Skeletal muscle cell (primary cell): ENCODE results near the gene MTHFS.
A peak's percentile ranks its signal among the peaks of the same experiment; 100 is the strongest.

Experiments used
- DNase-seq: peaks from one replicate; pipeline ENCODE4 v3.0.0-alpha.2; 2010; ENCODE audit warnings: low read depth
- H3K4me3 ChIP-seq: 2 replicates; pipeline ENCODE4 v1.5.1; 2011; ENCODE audit warnings: low read depth, mild to moderate bottlenecking, control low read depth, low read length, moderate library complexity

The MTHFS gene

DNA sequence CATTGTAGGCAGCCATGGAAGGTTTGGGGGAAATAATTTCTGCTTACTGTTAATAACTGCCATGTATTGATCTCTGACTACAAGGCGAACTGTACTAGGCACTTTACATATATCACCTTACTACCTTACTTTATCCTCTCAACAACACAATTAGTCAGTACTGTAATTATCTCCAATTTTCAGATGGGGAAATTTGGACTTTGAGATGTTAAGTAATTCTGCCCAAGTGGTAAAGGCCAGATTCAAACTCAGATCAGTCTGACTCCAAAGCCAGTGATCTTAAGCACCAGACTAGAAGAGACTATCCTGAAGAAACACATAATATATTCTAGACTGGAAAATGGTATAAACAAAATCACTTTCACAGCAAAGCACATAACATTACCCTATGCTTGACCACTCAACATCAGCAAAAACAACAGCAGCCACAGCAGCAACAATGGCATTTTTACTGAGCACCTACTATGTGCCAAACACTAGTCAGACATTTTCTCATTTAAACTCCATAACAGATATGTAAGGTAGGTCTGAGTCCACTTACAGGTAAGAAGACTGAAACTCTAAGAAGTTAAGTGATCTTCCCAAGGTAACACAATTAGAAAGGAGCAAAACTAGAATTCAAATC is 13.1 kb downstream of the MTHFS start:
- H3K4me3 ChIP-seq = no peak overlapping the region
- no peak for DNase-seq

DNA sequence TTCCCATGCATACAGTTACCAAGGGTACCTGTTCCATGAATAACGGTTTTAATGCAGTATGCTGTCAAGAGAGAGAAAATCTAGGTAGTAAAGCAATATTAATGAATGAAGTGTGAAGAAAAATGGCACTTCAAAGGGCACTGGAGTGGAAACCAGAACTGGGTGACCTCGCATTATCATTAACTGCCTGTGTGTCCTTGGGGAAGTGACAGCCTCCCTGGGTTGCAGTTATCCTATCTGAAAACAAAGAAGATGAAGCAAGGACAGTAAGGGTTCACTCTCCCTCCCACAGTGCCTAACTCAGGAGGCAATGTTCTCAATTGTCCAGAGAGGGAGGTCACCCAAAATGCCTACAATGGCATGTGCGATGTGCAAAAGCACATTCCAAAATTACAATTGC is 15.1 kb downstream of the MTHFS start:
- DNase-seq = no peak
- no peak overlapping the region for H3K4me3 ChIP-seq

DNA sequence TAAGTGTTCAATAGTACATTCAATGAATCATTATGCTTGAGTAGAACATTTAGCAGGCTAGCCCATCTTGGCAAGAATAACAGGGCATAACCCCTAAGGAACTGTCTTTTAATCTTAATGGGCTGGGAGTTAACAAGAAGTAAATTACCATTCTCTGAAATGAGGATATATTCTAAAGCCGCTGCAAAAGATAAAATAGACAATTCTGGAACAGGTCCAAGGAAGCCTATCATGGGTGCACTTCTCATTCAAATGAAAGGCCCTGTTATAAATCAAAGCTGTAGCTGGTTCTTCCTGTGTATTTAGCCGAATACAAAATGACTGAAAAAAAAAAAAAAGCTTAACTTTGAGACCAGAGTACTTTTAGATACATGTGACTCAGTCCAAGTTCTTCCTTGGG is 15.6 kb downstream of the MTHFS start:
- DNase-seq = no peak

DNA sequence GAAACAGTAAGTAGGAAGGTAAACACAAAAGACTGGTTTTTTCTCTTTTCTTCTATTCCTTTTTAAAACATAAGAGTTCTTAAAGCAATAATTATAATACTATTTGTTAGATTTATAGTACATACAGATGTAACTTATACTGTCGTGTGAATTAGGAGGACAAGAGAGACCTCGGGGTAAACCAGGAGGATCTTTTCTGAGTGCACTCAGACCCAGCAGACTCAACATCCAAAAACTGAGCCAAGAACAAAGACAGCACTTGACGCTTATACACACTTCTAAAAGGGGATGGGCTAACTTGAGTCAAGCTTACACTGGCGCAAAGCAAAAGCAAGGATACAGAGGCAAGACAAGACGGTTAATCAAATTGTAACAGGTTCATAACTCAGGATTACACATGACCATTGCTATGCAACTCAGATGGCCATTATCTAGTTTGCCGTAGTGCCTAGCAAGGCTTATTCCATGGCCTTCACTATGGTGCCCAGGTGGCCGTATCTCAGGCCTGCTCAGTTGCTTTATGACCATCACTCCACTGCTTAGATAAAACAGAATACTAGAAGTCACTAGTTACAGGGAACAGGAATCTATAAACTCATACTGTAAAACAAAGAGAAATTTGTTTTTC is 18.6 kb downstream of the MTHFS start:
- no peak overlapping the region for H3K4me3 ChIP-seq
- DNase-seq = no peak

More for the DNA sequence above, 15.6 kb downstream of the MTHFS start:
- no peak overlapping the region for H3K4me3 ChIP-seq

DNA sequence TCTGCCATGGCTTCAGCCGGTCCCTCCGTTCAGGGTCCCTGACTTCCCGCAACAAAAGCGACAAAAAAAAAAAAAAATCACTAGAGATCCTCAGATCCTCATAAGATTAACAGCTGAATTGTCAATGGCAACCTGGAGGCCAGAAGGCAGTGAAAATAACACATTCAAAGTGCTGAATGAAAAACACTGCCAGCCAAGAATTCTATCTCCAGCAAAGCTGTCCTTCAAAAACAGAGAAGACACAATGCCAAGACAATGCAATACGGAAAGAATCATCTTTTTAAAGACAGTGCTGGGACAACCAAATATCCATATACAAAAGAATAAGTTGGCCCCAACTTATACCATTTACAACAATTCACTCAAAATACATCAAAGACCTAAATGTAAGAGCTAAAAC is 21.6 kb downstream of the MTHFS start:
- no peak overlapping the region for H3K4me3 ChIP-seq
- DNase-seq = no peak

DNA sequence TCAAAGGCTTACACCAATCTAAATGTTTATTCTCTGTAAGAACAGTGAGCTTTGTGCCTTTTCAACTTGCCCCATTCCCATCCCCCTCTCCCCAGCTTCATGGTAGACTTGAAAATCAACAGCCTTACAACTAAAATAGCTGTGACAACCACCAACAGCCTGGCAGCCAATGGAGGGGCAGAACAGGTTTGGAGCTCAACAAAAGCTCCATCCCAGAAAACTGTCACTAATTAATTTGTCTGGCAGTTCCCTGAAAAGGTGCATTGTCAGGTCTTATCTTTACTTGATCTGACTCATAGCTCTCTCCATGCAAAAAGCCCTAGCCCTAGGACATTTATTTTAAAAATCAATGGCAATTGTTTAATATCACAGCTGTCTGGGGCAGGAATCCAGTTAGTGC is 22.6 kb downstream of the MTHFS start:
- DNase-seq = no peak
- H3K4me3 ChIP-seq = no peak overlapping the region

DNA sequence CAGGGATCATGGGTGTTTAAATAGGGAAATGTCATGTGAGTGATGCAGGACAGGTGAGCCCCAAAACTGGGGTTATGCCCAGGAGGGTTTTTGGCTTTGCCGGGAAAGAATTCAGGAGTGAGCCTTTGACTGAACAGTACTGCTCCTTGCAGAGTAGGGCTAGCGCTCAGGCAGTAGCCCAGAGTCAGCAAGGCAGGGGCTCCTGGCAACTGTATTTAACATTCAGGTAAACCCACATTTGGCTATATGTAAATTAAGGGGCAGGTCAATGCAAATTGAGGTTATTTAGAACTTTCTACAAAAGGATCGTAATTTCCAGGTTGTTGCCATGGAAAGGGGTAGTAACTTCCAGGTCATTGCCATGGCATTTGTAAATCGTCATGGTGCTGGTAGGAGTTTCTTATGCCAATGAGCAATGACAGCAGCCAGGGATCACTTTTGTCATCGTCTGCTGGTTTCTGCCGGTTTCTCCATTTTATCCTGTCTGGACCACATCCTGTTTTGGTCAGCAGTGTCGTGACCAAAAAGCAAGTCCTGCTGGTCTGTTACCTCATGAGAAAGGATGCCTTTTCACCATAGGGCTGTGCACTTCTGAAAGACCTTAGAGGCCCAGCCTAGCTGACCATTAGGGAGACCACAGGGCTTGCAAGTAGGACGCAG is 24.3 kb downstream of the MTHFS start:
- H3K4me3 ChIP-seq = no peak overlapping the region
- no peak for DNase-seq

DNA sequence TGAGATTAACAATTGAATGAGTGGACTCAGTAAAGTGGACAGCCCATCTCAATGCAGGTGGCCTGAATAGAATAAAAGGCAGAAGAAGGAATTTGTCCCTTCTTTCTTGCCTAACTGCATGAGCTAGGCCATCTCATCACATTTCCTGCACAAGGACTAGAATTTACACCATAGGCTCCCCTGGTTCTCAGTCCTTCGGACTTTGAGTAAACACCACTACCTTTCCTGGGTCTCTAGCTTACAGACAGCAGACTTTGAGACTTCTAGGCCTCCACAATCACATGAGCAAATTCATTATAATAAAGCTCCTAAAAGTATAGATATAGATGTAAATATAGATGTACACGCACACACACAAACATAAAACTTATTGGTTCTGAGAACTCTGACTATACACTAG is 28.3 kb downstream of the MTHFS start:
- H3K4me3 ChIP-seq = no peak overlapping the region
- DNase-seq = no peak

DNA sequence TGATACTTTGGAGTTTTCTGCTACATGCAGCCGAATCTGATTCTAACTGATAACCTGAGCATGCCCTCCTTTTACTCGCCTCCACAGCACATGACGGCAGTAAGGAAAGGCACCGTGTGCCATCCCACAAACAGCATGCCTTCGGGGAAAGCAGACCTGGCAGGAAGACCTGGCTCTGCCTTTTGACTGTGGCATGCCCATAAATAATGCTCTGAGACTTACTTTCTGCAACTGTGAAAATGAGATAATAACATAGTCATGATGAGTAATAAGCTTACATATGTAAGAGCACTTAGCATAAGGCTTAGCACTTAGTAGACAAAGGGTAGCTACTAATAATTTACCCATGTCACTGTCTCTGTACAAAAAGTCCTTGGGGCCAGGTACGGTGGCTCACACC is 32.9 kb downstream of the MTHFS start:
- DNase-seq = no peak
- H3K4me3 ChIP-seq = no peak overlapping the region

DNA sequence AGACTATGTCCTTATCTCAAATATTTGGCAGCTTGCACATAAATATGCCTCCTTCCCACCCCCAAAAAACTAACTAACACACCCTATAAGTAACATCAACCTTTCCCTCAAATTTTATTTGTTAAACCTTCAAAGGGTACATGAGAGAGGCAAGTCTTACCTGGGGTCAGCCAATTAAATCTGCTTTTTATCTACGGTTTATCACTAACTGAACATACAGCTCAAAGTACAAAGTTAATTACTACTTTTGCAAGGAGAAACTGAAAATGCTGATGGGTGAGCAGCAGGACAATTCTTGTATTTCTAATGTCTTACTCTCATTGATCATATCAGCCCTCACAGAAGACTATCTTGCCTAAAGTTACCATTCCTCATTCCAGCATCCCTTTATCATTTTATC is 34.6 kb downstream of the MTHFS start:
- no peak for DNase-seq

DNA sequence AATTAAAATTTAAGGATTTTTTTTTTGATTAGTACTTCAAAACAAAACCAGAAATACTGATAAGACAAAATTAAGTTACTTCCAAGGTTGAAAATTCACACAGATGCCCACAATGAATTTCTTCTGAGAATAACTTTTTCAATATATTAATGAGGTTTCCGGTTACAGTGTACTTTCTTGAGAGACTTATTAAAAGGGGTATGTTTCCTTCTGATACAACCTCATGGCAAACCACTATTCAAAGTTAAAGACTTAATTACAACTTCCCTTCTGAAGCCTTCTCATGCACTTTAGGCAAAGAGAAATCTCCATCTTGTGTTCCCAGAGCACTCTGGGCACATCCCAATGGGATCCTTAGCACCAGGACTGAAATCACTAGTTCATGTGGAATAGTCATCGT is 36.2 kb downstream of the MTHFS start:
- DNase-seq = no peak
- H3K4me3 ChIP-seq = no peak overlapping the region

More for the DNA sequence above, 34.6 kb downstream of the MTHFS start:
- no peak overlapping the region for H3K4me3 ChIP-seq

DNA sequence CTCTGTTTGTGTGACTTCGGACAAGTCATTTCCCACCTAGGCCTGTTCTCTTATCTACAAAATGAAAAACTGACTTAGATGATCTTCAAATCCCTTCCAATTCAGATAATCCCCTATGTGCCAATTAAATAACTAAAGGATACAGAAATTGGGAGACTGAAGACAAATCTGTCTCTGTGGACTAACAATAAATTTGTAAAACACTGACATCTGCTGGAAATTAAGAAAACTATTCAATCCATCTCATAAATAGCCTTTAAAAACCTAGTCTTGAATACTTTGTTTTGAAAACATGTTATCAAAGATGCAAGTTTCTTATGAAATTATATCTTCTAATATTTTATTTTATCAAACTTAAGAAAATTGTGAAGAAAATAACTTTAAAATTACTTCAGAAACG is 38.3 kb downstream of the MTHFS start:
- no peak overlapping the region for H3K4me3 ChIP-seq
- DNase-seq = no peak

DNA sequence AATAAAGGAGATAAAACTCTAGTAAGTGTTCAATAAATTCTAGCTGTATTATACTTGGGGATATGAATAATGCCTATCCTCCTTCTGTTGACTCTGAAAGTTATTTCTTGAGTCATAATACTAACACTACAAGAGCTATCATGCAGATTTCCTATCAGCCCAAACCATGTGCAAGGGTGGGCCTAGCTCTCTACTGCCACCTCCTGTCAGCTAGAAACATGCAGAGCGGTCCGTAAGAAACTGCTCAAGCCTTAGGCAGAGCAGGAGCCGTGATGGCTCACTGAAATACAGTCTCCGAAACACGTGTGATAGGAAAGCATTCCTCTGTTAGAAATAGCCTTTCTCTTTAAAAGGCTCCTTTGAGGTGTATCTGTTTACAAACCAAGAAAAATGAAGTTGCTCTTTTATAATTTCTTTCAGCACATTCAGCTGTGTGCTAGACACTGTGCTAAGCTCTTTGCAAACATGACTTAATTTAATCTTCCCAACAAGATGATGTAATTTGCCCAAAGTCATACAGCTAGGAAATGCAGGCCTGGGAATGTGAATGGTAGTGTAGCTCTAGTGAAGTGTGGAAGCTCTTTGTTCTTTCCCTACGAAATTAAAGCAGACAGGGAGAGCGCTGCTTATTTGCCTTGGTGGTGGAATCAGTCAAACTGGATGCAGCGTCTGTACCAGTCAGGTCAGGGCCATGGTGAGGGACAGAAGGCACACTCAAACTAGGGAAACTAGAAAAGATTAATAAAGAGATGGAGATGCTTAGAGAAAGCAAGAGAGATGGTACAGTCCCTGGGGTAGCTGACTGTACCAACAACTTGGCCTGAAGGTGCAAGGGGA is 43.1 kb downstream of the MTHFS start:
- peak; percentile 57 for DNase-seq
- no peak overlapping the region for H3K4me3 ChIP-seq

DNA sequence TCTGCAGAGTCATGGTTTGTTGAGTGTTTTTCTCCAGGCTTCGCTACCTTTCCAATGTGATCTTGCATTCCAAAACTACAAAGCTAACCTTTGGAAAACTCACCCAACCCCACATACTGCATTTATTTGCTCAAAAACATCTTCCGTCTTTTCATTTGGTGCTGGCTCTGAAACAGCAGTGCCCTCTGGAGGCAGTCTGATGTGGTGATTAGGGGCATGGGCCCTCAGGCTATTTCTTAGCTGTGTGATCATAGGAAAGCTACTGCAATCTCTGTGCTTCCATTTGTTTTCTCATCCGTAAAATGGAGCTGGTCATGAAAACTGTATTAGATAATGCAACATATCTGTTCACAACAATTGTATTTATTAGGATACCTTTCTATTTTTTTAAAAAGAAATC is 47.0 kb downstream of the MTHFS start:
- DNase-seq = no peak
- no peak overlapping the region for H3K4me3 ChIP-seq

DNA sequence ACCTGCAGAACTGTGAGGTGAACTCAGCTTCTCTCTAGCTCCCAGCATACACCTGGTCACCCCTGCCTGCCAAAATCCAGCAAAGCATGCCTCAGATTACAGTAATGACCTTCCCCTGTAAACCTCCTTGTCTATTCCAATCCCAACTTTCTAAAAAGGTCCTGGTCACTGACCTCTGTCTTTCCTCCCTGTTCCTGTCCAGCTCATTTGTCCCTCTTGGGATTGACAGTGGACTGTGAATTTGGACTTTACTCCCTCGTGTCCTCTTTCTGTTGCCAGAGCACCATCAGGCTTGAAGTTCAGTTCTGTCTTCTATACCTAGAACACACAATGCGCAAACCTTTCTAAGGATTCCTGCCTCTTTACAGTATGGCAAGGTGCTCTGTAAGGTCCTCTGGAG is 50.3 kb downstream of the MTHFS start:
- no peak overlapping the region for H3K4me3 ChIP-seq
- no peak for DNase-seq

DNA sequence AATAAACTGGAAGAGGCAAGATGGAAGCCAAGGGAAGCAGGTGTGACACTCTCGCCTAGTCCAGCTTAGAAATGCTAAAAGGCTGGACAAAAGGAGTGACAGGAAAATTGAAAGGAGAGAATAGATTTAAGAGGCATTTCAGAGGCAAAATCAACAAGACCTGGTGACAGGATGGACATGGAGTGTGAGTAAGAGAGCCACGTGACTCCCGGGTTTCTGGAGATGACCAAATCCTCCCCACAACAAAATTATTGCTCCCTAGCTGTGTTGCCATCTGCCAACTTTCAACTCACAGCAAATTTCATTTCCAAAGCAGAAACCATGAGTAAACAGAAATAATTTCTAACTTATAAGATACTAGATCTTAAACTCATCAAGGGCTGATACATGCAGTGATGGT is 52.6 kb downstream of the MTHFS start:
- DNase-seq = no peak
- no peak overlapping the region for H3K4me3 ChIP-seq

DNA sequence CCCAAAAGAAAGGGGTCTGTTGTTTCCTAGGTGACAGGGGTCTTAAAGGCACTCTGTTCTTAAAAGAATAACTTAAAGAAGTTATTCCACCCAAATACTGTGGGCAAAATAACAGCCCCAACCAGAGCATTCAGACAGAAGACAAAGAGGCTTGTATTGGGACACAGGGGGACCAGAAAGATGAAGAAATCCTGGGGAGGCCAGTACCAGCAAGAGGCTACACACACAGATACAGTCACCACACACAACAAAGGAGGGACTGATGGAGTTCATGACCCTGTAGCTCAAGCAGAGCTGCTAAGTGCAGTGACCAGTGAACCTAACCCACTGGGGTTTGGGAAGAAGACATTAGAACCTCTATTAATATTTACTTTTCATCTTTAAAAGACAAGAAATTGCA is 59.0 kb downstream of the MTHFS start:
- H3K4me3 ChIP-seq = no peak overlapping the region
- DNase-seq = no peak

DNA sequence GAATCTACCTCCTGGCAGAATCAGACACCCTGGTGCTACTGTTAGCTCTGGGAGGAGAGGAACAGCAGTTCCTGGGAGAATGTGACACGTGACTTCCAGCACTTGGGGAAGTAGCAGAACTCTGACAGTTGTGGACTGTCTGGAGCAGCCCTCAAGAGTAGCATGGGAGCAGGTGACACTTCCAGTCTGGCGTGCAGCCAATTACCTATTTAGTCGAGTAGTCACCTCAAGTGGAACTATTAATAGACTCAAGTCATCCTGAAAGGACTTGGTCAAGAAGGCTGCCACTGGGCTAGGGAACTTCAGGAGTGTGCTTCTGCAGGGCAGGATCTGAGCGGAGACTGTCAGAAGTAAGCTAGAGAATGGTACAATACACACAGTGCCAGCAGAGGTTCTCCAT is 62.3 kb downstream of the MTHFS start:
- DNase-seq = no peak
- no peak overlapping the region for H3K4me3 ChIP-seq

DNA sequence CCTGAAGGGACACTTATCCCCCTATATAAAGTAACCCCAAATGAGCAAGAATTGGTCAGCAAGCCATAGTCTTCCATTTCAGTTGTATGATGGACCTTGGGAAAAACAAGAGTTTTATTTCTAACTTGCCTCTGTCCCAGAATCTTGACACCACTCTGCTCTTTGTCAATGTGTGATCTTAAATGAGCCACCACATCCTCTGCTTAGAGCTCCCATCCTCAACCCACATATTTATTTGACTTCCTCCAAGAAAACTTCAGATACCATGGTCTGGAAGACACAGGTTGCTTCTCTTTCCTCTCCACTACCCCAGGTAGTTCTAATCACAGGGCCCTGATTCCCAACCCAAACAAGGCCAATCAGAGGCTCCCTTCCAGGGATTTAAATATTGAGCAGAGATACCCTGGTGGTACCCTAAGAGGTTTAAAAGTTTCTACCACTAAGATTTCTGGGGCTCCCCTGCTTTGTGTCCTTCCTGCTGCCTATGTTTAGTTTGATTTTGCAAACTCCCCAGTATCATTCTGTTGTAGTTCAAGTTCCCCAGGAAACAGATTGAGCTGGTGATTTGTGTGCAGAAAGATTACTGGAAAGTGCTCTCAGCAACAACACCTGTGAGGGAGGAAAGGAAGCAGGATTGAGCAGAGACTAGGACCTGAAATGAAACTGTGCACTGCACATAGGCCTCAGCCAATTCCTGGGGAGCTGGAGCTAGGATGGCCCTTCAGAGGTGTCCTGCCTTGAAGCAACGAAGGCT is 64.3 kb downstream of the MTHFS start:
- DNase-seq = no peak
- no peak overlapping the region for H3K4me3 ChIP-seq

DNA sequence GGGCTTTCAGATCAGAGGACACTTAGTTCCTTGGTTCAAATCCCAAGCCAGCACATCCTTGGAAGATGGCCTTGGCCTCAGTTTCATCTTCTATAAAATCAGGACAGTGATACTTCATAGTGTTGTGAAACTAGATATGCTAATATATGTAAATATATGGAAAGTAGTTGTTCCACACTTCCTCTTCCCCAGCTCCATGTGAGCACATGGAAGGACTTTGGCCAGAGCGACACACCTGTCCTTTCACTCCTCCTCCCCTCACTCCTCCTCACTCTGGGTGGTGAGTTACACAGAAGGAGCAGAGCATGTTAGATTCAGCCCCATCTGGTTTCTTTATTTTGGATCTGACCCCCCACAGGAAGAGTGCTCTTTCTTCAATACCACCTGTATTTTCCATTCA is 65.2 kb downstream of the MTHFS start:
- DNase-seq = no peak
- H3K4me3 ChIP-seq = no peak overlapping the region
